SKM-1 treated with dmso at 0.1 percent for 144 hours (cell line): ENCODE results near the gene DNPEP.
A peak's percentile ranks its signal among the peaks of the same experiment; 100 is the strongest.

Experiments
- DNase-seq: peaks from one replicate; lab custom pipeline; 2025; ENCODE audit not compliant: unreplicated experiment; lab: John Stamatoyannopoulos, UW

Gene DNPEP

DNA sequence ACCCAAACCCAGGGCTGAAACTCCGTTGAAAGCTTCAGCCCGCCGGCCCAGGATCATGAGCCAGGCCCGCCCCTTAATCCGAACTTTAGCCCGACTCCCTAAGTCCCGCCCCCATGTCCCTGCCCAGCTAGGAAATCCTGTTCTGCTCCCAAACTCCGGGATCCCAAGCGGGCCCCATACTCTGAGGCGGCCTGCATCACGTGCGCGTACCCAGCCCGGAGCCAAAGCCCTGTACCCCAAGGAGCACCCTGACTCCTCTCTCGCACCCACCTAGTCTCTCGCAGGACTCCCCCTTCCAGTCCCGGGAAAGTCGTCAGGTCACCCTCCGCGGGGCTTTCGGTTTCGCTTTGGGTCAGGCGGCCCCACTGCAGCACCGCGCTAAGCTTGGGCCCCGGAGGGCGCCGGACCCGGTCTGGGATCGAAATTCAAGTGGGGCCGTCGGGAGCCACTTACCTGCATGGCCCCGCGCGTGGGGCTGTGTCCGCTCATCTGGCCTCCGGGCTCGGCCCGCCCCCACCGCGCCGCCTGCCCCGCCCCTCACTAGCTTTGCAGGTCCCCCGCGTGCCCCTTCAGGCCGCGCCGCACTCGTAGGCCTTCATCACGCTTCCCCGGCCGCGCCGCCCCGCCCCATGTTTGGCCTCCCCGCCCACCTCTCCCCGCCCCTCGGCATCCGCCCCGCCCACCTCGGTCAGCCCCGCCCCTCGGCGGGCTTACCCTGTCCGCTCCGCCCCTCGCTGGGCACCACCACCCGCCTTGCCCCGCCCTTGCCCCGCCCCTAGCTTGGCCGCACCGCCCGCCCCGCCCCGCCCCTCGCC, at the start of gene DNPEP:
Gene DNPEP (minus strand): TSS at position 607 of the 815 bp plus-strand sequence. CDS start 118 bp downstream, at position 489.
- DNase-seq: peak; percentile 88

DNA sequence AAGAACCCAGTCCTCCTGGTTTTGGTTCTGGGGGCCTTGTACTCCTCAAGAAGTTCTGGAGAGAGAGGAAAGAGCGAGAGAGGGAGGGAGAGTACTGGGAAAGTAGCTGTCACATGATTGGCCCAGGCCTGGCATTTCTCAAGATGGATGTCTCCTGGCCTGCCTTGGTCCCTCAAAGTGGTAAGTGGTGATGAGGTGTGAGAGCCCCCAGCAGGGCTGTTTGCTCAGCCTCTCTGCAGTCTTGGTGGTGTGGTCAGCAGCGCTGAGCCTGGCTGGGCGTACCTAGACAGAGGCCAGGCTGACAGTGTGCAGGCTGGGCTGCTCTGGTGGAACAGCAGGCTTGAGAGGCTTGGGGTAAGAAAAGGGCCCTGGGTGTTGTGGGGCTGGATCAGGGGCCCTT, 49.4 kb upstream of the DNPEP start:
- no peak for DNase-seq

- no peak for DNase-seq
Observed at GRCh38 chr2:219436491-219436890, 48.8 kb upstream of the DNPEP start.

- no peak for DNase-seq
Observed at GRCh38 chr2:219435701-219436100, 48.0 kb upstream of the DNPEP start.

DNA sequence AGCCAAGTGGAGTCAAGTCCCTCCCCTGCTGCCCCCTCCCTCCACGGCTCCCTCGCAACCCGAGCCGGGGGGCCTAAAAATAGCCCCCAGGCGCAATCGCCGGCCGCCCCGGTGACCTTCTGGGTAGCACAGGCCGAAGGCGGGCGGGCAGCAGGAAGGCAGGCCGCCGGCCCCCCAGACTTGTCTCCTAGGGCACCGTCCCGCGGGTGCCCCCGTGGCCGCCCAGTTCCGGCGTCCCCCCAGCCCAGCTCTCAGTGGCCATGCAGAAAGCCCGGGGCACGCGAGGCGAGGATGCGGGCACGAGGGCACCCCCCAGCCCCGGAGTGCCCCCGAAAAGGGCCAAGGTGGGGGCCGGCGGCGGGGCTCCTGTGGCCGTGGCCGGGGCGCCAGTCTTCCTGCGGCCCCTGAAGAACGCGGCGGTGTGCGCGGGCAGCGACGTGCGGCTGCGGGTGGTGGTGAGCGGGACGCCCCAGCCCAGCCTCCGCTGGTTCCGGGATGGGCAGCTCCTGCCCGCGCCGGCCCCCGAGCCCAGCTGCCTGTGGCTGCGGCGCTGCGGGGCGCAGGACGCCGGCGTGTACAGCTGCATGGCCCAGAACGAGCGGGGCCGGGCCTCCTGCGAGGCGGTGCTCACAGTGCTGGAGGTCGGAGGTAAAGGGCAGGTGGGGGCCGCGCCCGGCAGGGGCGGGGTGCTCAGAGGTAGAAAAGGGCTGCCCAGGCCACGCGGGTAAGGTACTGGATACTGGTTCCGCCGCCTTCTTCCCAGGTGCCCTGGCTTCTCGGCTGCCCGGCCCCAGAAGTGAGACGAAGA, 47.2 kb upstream of the DNPEP start, which contains the start of gene SPEG:
Gene SPEG (plus strand): TSS at position 126 of the 808 bp plus-strand sequence. CDS start 135 bp downstream, at position 261.
- DNase-seq: no peak

- DNase-seq: no peak
Observed at GRCh38 chr2:219434468-219434717, 46.7 kb upstream of the DNPEP start.

- peak; percentile 39 for DNase-seq
Observed at GRCh38 chr2:219433666-219434467, 46.2 kb upstream of the DNPEP start.

DNA sequence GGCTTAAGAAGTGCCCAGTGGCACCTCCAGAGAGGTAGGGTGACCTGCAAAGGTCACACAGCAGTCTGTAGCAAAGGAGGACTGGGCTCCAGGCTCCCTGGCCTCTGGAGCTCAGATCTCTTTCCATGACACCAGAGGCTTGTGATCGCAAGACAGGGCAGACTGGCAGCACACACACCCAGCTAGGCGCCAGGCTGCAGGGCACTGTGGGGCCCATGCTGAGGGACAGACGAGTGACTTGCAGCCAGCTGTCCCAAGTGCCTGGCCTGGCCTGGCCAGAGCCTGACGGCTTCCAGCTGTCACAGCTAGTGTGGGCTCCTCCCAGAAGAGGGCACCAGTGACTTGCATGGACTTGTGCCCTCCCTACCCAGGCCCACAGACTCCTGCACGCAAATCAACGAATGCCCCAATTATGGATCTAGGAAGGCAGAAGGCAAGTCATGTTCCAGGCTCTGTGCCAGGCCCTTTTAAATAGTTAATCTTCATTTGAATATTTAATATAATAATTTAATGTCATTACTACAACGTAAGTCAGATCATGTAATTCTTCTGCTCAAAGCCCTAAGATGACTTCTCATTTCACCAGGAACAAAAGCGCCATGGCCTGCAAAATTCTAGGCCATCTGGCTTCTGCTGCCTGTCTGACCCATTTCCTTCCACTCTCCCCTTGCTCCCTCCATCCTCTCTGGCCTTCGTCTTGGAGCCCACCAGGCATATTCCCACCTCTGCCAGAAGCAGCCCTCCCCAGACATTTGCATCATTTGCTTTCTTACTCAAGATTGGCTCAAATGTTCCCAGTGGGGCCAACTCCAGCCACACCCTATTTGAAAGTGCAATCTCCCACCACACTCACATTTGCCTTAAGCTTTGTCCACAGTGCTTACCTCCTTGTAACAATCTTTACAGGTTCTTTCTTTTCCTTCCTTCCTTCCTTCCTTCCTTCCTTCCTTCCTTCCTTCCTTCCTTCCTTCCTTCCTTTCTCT, 43.2 kb upstream of the DNPEP start:
- DNase-seq: no peak

GRCh38 chr2:219429958-219430606, 42.4 kb upstream of the DNPEP start:
- no peak for DNase-seq

GRCh38 chr2:219428469-219428868, 40.8 kb upstream of the DNPEP start:
- DNase-seq: no peak

DNA sequence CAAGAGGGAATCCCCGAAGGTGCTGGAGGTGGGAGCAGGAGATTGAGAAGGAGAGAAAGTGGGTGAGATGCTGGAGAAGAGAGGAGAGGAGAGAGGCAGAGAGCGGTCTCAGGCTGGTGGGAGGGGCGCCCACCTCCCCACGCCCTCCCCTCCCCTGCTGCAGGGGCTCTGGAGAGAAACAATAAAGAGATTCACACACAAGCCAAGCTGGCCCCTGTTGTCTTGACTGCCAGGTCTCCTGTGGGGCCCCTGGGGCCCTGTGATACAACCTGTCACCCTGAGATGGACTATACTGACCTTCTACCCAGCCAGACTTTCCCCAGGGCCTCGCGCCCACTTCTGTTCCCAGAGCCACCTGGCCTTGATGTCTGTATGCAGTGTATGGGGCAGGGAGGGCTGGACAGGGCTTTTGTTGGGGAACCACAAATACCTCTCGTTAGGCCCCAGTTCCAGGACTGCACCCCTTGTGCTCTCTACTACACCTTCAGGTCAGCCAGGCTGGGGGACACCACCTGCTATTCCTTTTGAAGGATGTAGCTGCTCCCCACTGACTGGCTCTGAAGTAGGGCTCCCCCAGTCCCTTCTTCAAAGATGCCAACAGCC, 38.9 kb upstream of the DNPEP start:
- DNase-seq: no peak

DNA sequence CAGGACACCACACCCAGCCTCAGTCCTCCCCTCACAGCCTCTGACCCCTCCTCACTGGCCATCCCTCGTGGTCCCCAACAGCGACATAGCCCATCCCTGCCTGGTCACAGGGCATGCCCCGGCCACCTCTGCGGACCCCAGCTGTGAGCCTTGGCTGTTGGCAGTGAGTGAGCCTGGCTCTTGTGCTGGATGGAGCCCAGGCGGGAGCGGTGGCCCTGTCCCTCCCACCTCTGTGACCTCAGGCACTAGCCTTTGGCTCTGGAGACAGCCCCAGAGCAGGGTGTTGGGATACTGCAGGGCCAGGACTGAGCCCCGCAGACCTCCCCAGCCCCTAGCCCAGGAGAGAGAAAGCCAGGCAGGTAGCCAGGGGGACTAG, 38.3 kb upstream of the DNPEP start:
- DNase-seq: no peak

- no peak for DNase-seq
Observed at GRCh38 chr2:219425238-219426067, 37.7 kb upstream of the DNPEP start.

- no peak for DNase-seq
Observed at GRCh38 chr2:219423652-219424377, 36.1 kb upstream of the DNPEP start.

DNA sequence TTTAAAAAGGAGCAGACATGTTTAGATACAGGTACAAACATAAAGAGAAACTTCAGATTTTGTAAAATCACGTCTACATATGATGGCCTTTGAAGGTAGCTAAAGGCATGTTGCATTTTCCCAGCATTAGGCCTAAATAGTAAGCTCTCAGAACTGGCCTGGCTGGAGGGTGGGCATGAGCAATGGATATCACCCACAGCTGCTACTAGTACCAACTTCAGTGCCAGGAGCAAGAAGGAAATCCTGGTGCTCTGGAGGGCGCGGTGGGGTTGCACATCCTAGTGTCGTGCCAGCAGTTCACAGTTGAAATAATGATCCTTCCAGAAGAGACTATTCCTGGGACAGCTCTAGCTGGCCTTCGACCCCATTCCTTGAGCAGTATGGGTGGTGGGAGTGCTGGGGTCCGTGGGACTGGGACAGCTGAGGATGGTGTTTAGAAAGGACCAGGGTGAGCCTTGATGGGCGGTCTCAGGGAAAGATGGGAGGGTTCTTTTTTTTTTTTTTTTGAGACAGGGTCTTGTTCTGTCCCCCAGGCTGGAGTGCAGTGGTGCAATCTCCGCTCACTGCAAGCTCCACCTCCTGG, 35.3 kb upstream of the DNPEP start:
- DNase-seq: no peak

GRCh38 chr2:219421323-219421722, 33.6 kb upstream of the DNPEP start:
- DNase-seq: no peak

- DNase-seq: no peak
Observed at GRCh38 chr2:219420687-219421086, 33.0 kb upstream of the DNPEP start.
